Measurements from ENCODE around the gene BLTP3B. TPM values are rescaled to one million over a fixed set of nuclear protein-coding genes. Genes with fewer than 3 reads are reported as not detected.
"Not testable (repeated sequence)": the region's sequence is repeated elsewhere in the genome, so short reads cannot be mapped to it uniquely, and the experiment has no call there.

The BLTP3B gene
- total RNA-seq (10 to 100 TPM; 29.2 to 34.9 TPM), polyA plus RNA-seq (ENCODE audit: insufficient read depth, low read depth, low replicate concordance) (25.4 TPM)
- long read RNA-seq, donor 1: 0 reads
- long read RNA-seq, donor 2, partial matches to known transcripts: 0 of 1 reads
- long read RNA-seq, donor 2, other reads (novel, unspliced or antisense): 0 of 1 reads

- peak; percentile 94 for DNase-seq
- Histone ChIP-seq H3K27ac (peak within 1 kb of the TSS; percentile 98 to 99), H3K36me3 (ENCODE audit: low read depth, missing control alignments) (no peaks in the 10 kb centered on the region), H3K4me1 (peaks cover 9% of the 10 kb centered on the region), H3K4me3 (peak within 1 kb of the TSS; percentile 95 to 99), H3K9me3 (no peaks in the 10 kb centered on the region), H3K27me3 (no peaks in the 10 kb centered on the region)
- intact Hi-C loops (cut with DNase I; ENCODE audit: low total_unique reads): no loop called here
- no peak for TF ChIP-seq POLR2A (IDR thresholded peaks at IDR 0.05)
- TF ChIP-seq, protein P1, sequence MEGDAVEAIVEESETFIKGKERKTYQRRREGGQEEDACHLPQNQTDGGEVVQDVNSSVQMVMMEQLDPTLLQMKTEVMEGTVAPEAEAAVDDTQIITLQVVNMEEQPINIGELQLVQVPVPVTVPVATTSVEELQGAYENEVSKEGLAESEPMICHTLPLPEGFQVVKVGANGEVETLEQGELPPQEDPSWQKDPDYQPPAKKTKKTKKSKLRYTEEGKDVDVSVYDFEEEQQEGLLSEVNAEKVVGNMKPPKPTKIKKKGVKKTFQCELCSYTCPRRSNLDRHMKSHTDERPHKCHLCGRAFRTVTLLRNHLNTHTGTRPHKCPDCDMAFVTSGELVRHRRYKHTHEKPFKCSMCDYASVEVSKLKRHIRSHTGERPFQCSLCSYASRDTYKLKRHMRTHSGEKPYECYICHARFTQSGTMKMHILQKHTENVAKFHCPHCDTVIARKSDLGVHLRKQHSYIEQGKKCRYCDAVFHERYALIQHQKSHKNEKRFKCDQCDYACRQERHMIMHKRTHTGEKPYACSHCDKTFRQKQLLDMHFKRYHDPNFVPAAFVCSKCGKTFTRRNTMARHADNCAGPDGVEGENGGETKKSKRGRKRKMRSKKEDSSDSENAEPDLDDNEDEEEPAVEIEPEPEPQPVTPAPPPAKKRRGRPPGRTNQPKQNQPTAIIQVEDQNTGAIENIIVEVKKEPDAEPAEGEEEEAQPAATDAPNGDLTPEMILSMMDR (IDR thresholded peaks at IDR 0.05): no peak
- 21 to 29% methylated on average over 22 to 35 of the region's 35 CpGs for WGBS, 2 donors
Measured at GRCh38 chr12:100142851-100143559, at the start of gene BLTP3B. TSS of gene BLTP3B (minus strand) at chr12:100142874. CDS start at chr12:100142635, 239 bp downstream.

- intact Hi-C loops (cut with DNase I; ENCODE audit: low total_unique reads): no loop called here
- H3K36me3 ChIP-seq (ENCODE audit: low read depth, missing control alignments): no peaks in the 10 kb centered on the region
- no peak overlapping the region for H3K27ac ChIP-seq
- no peak overlapping the region for H3K4me3 ChIP-seq
- no peaks in the 10 kb centered on the region for H3K27me3 ChIP-seq
- 88% methylated on average over 12 to 13 of the region's 13 CpGs for WGBS, 2 donors
- H3K9me3 ChIP-seq: no peaks in the 10 kb centered on the region
- DNase-seq: no peak
- peaks cover 14% of the 10 kb centered on the region for H3K4me1 ChIP-seq
- TF ChIP-seq POLR2A (IDR thresholded peaks at IDR 0.05): no peak
- TF ChIP-seq, protein P1 (IDR thresholded peaks at IDR 0.05): no peak
Measured at GRCh38 chr12:100189636-100190394, 47.1 kb upstream of the BLTP3B start.

DNA sequence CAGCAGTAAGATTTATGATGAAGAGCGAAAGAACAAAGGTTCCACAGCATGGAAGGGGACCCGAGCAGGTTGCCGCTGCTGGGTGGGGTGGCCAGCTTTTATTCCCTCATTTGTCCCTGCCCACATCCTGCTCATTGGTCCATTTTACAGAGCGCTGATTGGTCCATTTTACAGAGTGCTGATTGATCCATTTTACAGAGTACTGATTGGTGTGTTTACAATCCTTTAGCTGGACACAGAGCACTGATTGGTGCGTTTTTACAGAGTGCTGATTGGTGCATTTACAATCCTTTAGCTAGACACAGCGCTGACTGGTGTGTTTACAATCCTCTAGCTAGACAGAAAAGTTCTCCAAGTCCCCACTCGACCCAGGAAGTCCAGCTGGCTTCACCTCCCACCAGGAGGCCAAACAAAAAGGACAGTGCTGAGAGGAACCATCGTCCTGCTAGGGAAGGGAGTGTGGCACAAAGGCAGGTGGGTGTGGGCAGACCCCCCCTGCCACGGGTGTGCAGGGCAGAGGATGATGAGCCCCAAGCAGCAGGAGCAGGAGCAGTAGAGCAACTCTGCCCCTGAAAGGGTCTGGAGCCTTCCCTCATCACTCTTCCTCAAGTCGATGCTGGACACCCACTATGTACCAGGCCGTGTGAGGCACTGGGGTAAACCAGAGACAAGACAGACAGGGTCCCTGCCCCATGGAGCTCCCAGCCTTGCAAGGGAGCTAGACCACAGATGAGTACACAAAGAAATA lies 46.4 kb upstream of the BLTP3B start:
- whole genome bisulfite sequencing, 2 donors: 86 to 91% methylated on average over 8 to 11 of the region's 11 CpGs
- H3K9me3 ChIP-seq; H3K27me3 ChIP-seq; H3K4me3 ChIP-seq; H3K27ac ChIP-seq; H3K36me3 ChIP-seq (ENCODE audit: low read depth, missing control alignments); intact Hi-C loops (cut with DNase I; ENCODE audit: low total_unique reads); DNase-seq: not testable (repeated sequence)
- peaks cover 14% of the 10 kb centered on the region for H3K4me1 ChIP-seq

- no peaks in the 10 kb centered on the region for H3K36me3 ChIP-seq (ENCODE audit: low read depth, missing control alignments)
- WGBS, 2 donors: 86 to 92% methylated on average over 5 of the region's 5 CpGs
- H3K4me1 ChIP-seq: peaks cover 14% of the 10 kb centered on the region
- no peak for DNase-seq
- no peak overlapping the region for H3K27ac ChIP-seq
- no peaks in the 10 kb centered on the region for H3K9me3 ChIP-seq
- no peak overlapping the region for H3K4me3 ChIP-seq
- intact Hi-C loops (cut with DNase I; ENCODE audit: low total_unique reads): no loop called here
- no peaks in the 10 kb centered on the region for H3K27me3 ChIP-seq
- TF ChIP-seq, protein P1 (IDR thresholded peaks at IDR 0.05): no peak
- TF ChIP-seq POLR2A (IDR thresholded peaks at IDR 0.05): no peak
Measured at GRCh38 chr12:100187857-100188519, 45.3 kb upstream of the BLTP3B start.
